GM13976 (cell line): ENCODE data around the gene TCF3.

ENCODE experiments used
- DNase-seq: peaks from one replicate; pipeline ENCODE4 v3.0.0; 2012; ENCODE audit warnings: low spot score
- in situ Hi-C: fragments of 300-500 bp; cut with MboI; formaldehyde crosslinking; loops from one replicate; pipeline ENCODE4 v1.12.0; 2022; ENCODE audit warnings: low sequenced_read_pairs, mixed read lengths, inconsistent platforms; ENCODE audit not compliant: unreplicated experiment
- TF ChIP-seq, protein P1 (sequence below): IDR thresholded peaks from 2 replicates; pipeline ENCODE4 v1.5.1; 2012; ENCODE audit warnings: borderline replicate concordance, mild to moderate bottlenecking; ENCODE audit not compliant: insufficient read depth; ENCODE audit errors: extremely low read depth, missing control alignments, control extremely low read depth

The TCF3 gene

DNA sequence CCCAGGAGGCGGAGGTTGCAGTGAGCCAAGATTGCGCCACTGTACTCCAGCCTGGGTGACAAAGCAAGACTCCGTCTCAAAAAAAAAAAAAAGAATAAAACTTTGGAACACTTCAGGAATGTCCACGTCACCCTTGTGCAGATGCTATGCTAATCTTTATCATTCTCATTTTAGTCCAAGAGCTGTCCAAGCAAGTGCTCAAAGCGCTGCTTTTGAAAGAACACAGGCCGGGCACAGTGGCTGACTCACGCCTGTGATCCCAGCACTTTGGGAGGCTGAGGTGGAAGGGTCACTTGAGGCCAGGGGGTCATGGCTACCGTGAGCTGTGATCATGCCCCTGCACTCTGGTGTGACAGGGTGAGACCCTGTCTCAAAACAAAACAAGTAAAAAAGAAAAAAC lies 36.0 kb downstream of the TCF3 start:
- no peak for DNase-seq
- TF ChIP-seq, protein P1, sequence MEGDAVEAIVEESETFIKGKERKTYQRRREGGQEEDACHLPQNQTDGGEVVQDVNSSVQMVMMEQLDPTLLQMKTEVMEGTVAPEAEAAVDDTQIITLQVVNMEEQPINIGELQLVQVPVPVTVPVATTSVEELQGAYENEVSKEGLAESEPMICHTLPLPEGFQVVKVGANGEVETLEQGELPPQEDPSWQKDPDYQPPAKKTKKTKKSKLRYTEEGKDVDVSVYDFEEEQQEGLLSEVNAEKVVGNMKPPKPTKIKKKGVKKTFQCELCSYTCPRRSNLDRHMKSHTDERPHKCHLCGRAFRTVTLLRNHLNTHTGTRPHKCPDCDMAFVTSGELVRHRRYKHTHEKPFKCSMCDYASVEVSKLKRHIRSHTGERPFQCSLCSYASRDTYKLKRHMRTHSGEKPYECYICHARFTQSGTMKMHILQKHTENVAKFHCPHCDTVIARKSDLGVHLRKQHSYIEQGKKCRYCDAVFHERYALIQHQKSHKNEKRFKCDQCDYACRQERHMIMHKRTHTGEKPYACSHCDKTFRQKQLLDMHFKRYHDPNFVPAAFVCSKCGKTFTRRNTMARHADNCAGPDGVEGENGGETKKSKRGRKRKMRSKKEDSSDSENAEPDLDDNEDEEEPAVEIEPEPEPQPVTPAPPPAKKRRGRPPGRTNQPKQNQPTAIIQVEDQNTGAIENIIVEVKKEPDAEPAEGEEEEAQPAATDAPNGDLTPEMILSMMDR: no peak
- in situ Hi-C loops: no loop called here

GRCh38 chr19:1615156-1615765 lies 37.2 kb downstream of the TCF3 start:
- TF ChIP-seq, protein P1: no peak
- DNase-seq: no peak
- in situ Hi-C loops: no loop called here

DNA sequence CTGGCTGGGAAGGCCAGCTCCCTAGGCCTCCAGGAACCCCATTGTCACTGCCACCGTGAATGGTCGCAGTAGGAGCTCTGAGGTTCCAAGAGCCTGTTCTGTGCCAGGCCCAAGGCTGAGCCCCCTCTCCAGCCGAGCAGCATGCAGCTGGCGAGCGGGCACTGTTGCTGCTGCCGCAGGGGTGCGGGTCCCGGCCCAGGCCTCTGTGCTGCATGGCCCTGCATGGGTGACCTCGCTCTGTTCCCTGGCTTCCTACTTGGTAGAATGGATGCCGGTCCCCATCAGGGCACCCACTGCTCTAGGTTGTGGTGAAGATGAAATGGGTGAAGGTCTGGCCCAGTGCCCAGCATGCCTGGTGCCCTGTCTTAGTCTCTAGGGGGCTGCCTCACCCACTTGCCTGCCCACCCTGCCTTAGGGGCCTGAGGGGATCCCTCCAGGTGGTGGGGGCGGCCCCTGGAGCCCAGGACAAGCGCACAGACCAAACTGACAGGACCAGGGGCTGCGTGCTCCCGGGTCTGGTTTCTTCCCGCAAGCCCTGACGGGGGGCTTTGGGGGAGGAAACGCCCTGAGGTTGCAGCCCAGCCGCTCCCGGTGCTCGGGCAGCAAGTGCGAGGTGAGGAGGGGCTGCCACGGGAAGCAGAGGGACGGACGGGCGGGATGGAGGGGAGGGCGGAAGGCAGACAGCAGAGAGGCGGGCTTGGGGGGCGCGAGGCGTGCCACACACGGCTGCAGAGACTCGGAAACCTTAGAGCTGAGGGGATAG lies 38.4 kb downstream of the TCF3 start:
- DNase-seq: no peak
- TF ChIP-seq, protein P1: no peak
- in situ Hi-C loops: no loop called here

GRCh38 chr19:1613146-1613545 lies 39.3 kb downstream of the TCF3 start:
- DNase-seq: no peak
- TF ChIP-seq, protein P1: no peak
- in situ Hi-C loops: no loop called here

GRCh38 chr19:1612114-1613086 lies 40.0 kb downstream of the TCF3 start:
- TF ChIP-seq, protein P1: no peak
- in situ Hi-C loops: no loop called here
- no peak for DNase-seq

DNA sequence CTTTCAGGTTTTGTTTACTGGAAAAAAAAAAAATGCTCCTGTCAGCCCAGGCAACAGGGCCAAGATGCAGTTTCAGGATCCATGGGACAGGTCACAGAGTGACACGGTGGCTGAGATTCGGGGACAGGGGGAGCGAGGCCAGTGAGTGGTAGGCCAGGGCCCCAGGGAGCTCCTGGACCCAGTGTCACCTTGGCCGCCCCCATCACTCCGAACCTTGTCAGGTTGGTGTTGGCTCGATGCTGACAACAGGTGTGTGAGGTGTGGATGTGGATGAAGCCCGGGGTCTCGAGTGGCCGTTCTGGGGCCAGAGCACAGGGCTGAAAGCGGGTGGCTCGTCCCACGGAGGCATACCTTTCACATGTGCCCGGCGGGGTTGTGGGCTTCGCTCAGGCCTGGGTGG lies 41.1 kb downstream of the TCF3 start:
- DNase-seq: no peak
- in situ Hi-C loops: no loop called here
- TF ChIP-seq, protein P1: no peak
